T-cell (primary cell): ENCODE data around the gene METAP2. TPM values are rescaled to one million over a fixed set of nuclear protein-coding genes. Genes with fewer than 3 reads are reported as not detected.

Experiments used
- ATAC-seq, 4 experiments: fragments of 200-7000 bp in 3 of 4; fragments of 150-1000 bp in 1 of 4; cut with Tn5 transposase; replicated peaks in 1 of 4; 1 replicate in 3 of 4; 2 replicates in 1 of 4; pipeline ENCODE4 v1.10.0; 2021; ENCODE audit warnings: moderate library complexity in 3 of 4, mild to moderate bottlenecking in 2 of 4, moderate number of reproducible peaks in 1 of 4
- CTCF ChIA-PET, 2 donors: fragments of 300-600 bp; sonication (Branson Sonifier 250); formaldehyde crosslinking; loops; one replicate each; lab custom pipeline; 2022; ENCODE audit warnings: antibody characterized with exemption in 2 of 2; lab: Charles Lee
- POLR2A ChIA-PET, 2 donors: fragments of 300-600 bp; sonication (Branson Sonifier 250); formaldehyde crosslinking; loops; one replicate each; lab custom pipeline; 2022; ENCODE audit warnings: antibody characterized with exemption in 2 of 2; lab: Charles Lee
- DNase-seq, 35 experiments: peaks; one replicate each; pipeline versions ENCODE4 v3.0.0 to v3.0.0-alpha.2; 2013 to 2023
- H3K27ac ChIP-seq: one replicate; pipeline ENCODE4 v1.5.1; 2013; ENCODE audit warnings: low read length
- H3K27me3 ChIP-seq, 2 experiments: replicated peaks in 1 of 2; 1 replicate in 1 of 2; 2 replicates in 1 of 2; pipeline versions ENCODE4 v1.6.1 to v1.7.0; 2013; ENCODE audit warnings: low read length in 1 of 2, mixed read lengths in 1 of 2; ENCODE audit not compliant: control insufficient read depth in 2 of 2, insufficient read depth in 2 of 2; ENCODE audit errors: extremely low read depth in 1 of 2
- H3K36me3 ChIP-seq, 2 donors: 1 replicate in 1 of 2; 2 replicates in 1 of 2; pipeline versions ENCODE4 v1.6.1 to v1.7.0; 2013; ENCODE audit warnings: low read length in 1 of 2; ENCODE audit not compliant: control insufficient read depth in 2 of 2, insufficient read depth in 1 of 2; ENCODE audit errors: extremely low read depth in 1 of 2
- H3K4me1 ChIP-seq, 2 experiments: 1 replicate in 1 of 2; 2 replicates in 1 of 2; pipeline versions ENCODE4 v1.6.1 to v1.7.0; 2013; ENCODE audit warnings: low read length in 2 of 2, mixed read lengths in 1 of 2; ENCODE audit not compliant: insufficient read depth in 2 of 2, control insufficient read depth in 1 of 2; ENCODE audit errors: extremely low read depth in 1 of 2
- H3K4me3 ChIP-seq, 2 donors: 1 replicate in 1 of 2; 2 replicates in 1 of 2; pipeline versions ENCODE4 v1.5.1 to v1.7.0; 2013; ENCODE audit warnings: mild to moderate bottlenecking in 2 of 2, low read length in 1 of 2, moderate library complexity in 1 of 2; ENCODE audit not compliant: control insufficient read depth in 1 of 2; ENCODE audit errors: extremely low read depth in 1 of 2
- H3K9me3 ChIP-seq: 2 replicates; pipeline ENCODE4 v1.7.0; 2013
- H3K27ac Mint-ChIP-seq, 2 donors: one replicate each; pipeline ENCODE4 v1.8.0; 2020 to 2021; ENCODE audit warnings: mild to moderate bottlenecking in 2 of 2, mixed read lengths in 2 of 2
- H3K27me3 Mint-ChIP-seq, 2 donors: one replicate each; pipeline ENCODE4 v1.8.0; 2021 to 2022; ENCODE audit warnings: mixed read lengths in 2 of 2
- H3K36me3 Mint-ChIP-seq: one replicate; pipeline ENCODE4 v1.8.0; 2021; ENCODE audit warnings: mixed read lengths
- H3K4me1 Mint-ChIP-seq, 3 donors: one replicate each; pipeline ENCODE4 v1.8.0; 2020 to 2022; ENCODE audit warnings: mixed read lengths in 3 of 3, mild to moderate bottlenecking in 1 of 3
- H3K4me3 Mint-ChIP-seq, 3 donors: one replicate each; pipeline ENCODE4 v1.8.0; 2020 to 2022; ENCODE audit warnings: mild to moderate bottlenecking in 3 of 3, mixed read lengths in 3 of 3, moderate library complexity in 3 of 3
- H3K9me3 Mint-ChIP-seq, 3 donors: one replicate each; pipeline ENCODE4 v1.8.0; 2020 to 2022; ENCODE audit warnings: mixed read lengths in 3 of 3
- WGBS: methylation state at CpG from one replicate; pipeline ENCODE4 v1.1.5; 2013; ENCODE audit warnings: missing lambda C conversion rate; ENCODE audit not compliant: insufficient coverage; 5-methylcytosine and 5-hydroxymethylcytosine counted together
- total RNA-seq, 35 experiments: library from RNA in 6 of 35; stranded (reverse) in 6 of 35; fragments of 120-200 nt in 1 of 35; gene quantifications; one replicate each; pipeline versions ENCODE4 v1.2.1 to v1.2.4 and lab custom pipeline; 2013 to 2026

The METAP2 gene
- total RNA-seq (10 to 100 TPM; 47.7 to 55.6 (median 51.4) TPM), total RNA-seq (lab: John Stamatoyannopoulos, UW) (60.6 to 293 (median 92.7) reads per million in 29 experiments)
- 43.5 TPM for total RNA-seq (2013)

DNA sequence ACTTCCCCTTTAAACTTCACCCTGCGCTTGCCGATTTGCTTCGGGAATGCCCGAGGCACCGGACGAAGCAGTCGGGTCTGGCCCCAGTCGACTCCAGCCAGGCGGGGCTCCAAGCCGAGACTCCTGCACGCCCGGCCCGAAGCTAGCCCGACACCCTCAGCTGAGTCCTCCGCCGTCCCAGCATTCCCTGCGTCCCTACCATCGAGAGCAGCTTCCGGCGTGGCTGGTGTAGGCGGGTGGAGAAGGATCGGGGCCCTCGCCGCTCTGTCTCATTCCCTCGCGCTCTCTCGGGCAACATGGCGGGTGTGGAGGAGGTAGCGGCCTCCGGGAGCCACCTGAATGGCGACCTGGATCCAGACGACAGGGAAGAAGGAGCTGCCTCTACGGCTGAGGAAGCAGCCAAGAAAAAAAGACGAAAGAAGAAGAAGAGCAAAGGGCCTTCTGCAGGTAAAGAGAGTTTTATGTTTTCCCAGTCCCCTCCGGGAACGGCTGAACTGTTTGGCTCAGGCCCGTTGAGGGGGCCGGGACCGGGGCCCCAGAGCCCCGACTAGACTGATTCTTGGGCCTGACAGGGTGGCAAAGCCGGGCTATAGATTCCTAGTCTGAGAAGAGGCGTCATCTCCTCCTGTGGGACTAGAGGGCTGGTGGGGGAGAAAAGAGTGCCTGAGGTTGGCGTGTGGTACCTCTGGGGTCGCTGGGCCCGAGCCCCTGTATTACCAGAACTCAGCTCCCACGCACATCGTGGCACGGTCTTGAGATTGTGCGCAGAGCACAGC, at the start of gene METAP2:
Gene METAP2 (plus strand): TSS at position 269 of the 776 bp plus-strand sequence. CDS start 28 bp downstream, at position 297.
- Mint-ChIP-seq H3K9me3 (no peaks in the 10 kb centered on the region), H3K4me3 (peak within 1 kb of the TSS; percentile 96 to 100 (median 100)), H3K27ac (peak within 1 kb of the TSS; percentile 99 to 100), H3K27me3 (no peaks in the 10 kb centered on the region), H3K36me3 (peaks cover 20% of the 10 kb centered on the region), H3K4me1 (peaks cover 55 to 62% (median 55%) of the 10 kb centered on the region in 3 donors)
- ATAC-seq (peak; percentile 97 to 99 (median 98)), DNase-seq (peak; percentile 80 to 92 (median 86))
- Histone ChIP-seq H3K27ac (peak within 1 kb of the TSS; percentile 67), H3K9me3 (no peaks in the 10 kb centered on the region), H3K36me3 (peaks cover 3 to 27% of the 10 kb centered on the region in 2 donors), H3K4me3 (peak within 1 kb of the TSS; percentile 67 to 81), H3K27me3 (no peaks in the 10 kb centered on the region), H3K4me1 (peaks cover 15 to 26% of the 10 kb centered on the region in 2 experiments)
- ChIA-PET POLR2A (interaction anchor here (0.6 to 1.0 kb wide), 6 partner anchors 15 to 470 kb away, joined by 3 to 6 read pairs (median 3); no protein-coding TSS in a partner anchor), CTCF (interaction anchor here (0.6 to 2.1 kb wide), 13 partner anchors 13 to 1380 kb away, joined by 3 to 9 read pairs (median 4); partner anchors contain the start of genes NR2C1 (in 2 of the 2), CCDC38 (in 1 of the 2), FGD6 (in 1 of the 2) and VEZT (in 1 of the 2))
- WGBS: 0% methylated on average over 47 of the region's 49 CpGs

DNA sequence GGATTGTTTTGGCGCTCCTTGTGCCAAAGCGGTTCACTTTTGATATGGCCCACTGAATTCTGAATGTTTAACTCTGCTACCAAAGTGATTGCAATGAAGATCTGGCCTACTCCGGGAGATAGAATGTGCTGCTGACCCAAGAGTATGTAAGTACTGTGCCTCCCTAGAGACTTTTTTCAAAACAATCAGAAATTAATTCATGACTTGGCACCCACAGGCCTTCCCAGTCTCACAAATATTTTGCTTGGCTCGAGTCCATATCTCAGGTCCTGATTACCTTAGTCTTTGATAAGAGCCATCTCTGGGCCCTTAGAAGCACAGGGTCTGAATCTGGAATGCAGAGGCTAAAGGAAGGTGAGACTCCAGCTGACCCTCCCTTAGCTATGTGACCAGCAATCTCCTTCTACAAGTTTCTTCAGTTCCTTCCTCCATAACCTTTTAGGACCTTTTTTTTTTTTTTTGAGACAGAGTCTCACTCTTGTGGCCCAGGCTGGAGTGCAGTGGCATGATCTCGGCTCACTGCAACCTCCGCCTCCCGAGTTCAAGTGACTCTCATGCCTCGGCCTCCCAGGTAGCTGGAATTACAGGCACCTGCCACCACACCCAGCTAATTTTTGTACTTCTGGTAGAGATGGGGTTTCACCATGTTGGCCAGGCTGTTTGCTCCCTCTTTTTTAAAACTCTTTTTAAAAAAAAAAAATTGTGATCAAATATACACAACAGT, 49.5 kb upstream of the METAP2 start:
- H3K4me3 Mint-ChIP-seq: no peak overlapping the region
- ChIA-PET CTCF (interaction anchor here in 1 of 2 donors (0.7 kb wide), 1 partner anchor 1881 kb away, joined by 3 read pairs; no protein-coding TSS in a partner anchor), POLR2A (no interaction called here)
- H3K4me1 Mint-ChIP-seq: peaks cover 11 to 19% (median 12%) of the 10 kb centered on the region in 3 donors
- DNase-seq: no peak
- Histone ChIP-seq H3K36me3 (no peaks in the 10 kb centered on the region), H3K27ac (no peak overlapping the region), H3K27me3 (no peaks in the 10 kb centered on the region), H3K4me1 (peaks cover 0 to 4% of the 10 kb centered on the region in 2 experiments), H3K9me3 (no peaks in the 10 kb centered on the region), H3K4me3 (no peak overlapping the region)
- no peaks in the 10 kb centered on the region for H3K9me3 Mint-ChIP-seq
- no peaks in the 10 kb centered on the region for H3K36me3 Mint-ChIP-seq
- no peak for ATAC-seq
- no peak overlapping the region for H3K27ac Mint-ChIP-seq
- H3K27me3 Mint-ChIP-seq: peaks cover 0 to 2% of the 10 kb centered on the region in 2 donors
- 76% methylated on average over 4 of the region's 8 CpGs for WGBS

DNA sequence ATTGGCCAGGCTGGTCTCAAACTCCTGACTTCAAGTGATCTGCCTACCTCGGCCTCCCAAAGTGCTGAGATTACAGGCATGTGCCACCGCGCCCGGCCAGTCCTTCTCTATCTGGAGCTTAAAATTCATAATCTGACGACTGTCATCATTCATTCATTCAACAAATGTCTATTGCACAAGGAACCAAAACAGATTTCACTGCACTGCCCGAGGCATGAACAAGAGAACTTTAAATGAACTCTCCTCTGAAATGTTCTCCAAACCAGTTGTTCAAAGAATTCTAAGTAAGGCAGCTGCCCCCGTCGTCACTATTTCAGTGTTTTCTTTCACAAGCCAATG, 44.8 kb upstream of the METAP2 start:
- Histone ChIP-seq H3K4me1 (peaks cover 0 to 4% of the 10 kb centered on the region in 2 experiments), H3K27me3 (peaks cover 0 to 3% of the 10 kb centered on the region in 2 experiments), H3K27ac (no peak overlapping the region), H3K36me3 (no peaks in the 10 kb centered on the region), H3K9me3 (no peaks in the 10 kb centered on the region), H3K4me3 (no peak overlapping the region)
- ATAC-seq (no peak), DNase-seq (no peak)
- Mint-ChIP-seq H3K27me3 (peaks cover 0 to 9% of the 10 kb centered on the region in 2 donors), H3K27ac (peak overlapping the region in 1 of 2 donors; percentile 62), H3K4me1 (peaks cover 11 to 19% (median 12%) of the 10 kb centered on the region in 3 donors), H3K4me3 (peak overlapping the region in 1 of 3 donors; percentile 39), H3K9me3 (no peaks in the 10 kb centered on the region), H3K36me3 (no peaks in the 10 kb centered on the region)
- ChIA-PET CTCF (no interaction called here), POLR2A (no interaction called here)
- WGBS: 86% methylated on average over 5 of the region's 8 CpGs

DNA sequence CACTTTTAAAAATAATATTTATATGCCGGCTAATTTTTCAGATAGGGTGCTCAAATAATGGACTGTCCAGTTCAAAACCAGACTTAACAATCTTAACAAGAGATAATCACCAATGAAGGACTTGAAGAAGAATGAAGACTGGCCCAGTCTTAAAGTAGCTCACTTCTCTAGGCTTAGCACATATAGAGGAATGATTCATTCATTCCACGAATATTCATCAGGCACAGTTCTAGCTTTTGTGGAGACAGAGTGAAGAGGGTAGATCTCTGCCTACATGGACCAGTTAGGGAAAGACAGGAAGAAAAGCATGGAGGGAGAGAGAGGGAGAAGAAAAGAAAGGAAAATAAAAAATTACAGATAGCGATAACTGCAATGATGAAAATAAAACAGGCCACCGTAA, 42.8 kb upstream of the METAP2 start:
- 100% methylated on average over 1 of the region's 4 CpGs for WGBS
- Histone ChIP-seq H3K9me3 (no peaks in the 10 kb centered on the region), H3K4me1 (peaks cover 0 to 4% of the 10 kb centered on the region in 2 experiments), H3K4me3 (no peak overlapping the region), H3K27me3 (peaks cover 0 to 3% of the 10 kb centered on the region in 2 experiments), H3K27ac (no peak overlapping the region), H3K36me3 (no peaks in the 10 kb centered on the region)
- no peak for ATAC-seq
- Mint-ChIP-seq H3K27ac (no peak overlapping the region), H3K27me3 (peaks cover 0 to 9% of the 10 kb centered on the region in 2 donors), H3K36me3 (no peaks in the 10 kb centered on the region), H3K4me3 (no peak overlapping the region), H3K4me1 (peaks cover 11 to 19% (median 12%) of the 10 kb centered on the region in 3 donors), H3K9me3 (no peaks in the 10 kb centered on the region)
- POLR2A ChIA-PET: no interaction called here
- DNase-seq: no peak
- CTCF ChIA-PET: no interaction called here

DNA sequence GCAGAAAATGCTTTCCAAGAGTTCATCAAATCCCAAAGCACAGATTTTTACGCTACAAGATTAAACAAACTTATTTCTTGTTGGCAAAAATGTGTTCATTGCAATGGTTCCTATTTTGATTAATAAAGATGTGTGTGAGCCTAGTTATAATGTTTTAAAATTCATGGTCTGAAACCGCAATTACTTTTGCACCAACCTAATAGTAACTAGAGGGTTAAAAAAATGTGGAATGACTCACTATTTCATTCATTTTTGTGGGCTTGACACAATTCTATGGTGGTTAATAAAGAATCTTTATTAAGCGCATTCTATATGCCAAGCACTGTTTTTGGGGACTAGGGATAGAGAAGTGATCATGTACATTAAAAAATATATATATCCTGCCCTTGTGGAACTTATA, 38.6 kb upstream of the METAP2 start:
- no peaks in the 10 kb centered on the region for H3K36me3 Mint-ChIP-seq
- whole genome bisulfite sequencing: no CpG with 5 or more reads among the region's 3 CpGs
- H3K4me1 Mint-ChIP-seq: no peaks in the 10 kb centered on the region
- POLR2A ChIA-PET: no interaction called here
- no peaks in the 10 kb centered on the region for H3K4me1 ChIP-seq
- no peak overlapping the region for H3K27ac Mint-ChIP-seq
- no peaks in the 10 kb centered on the region for H3K9me3 ChIP-seq
- ATAC-seq (no peak), DNase-seq (no peak)
- no peak overlapping the region for H3K4me3 ChIP-seq
- H3K27ac ChIP-seq: no peak overlapping the region
- CTCF ChIA-PET: no interaction called here
- no peaks in the 10 kb centered on the region for H3K9me3 Mint-ChIP-seq
- H3K27me3 Mint-ChIP-seq: peaks cover 0 to 9% of the 10 kb centered on the region in 2 donors
- peaks cover 0 to 5% of the 10 kb centered on the region in 2 experiments for H3K27me3 ChIP-seq
- no peak overlapping the region for H3K4me3 Mint-ChIP-seq
- H3K36me3 ChIP-seq: no peaks in the 10 kb centered on the region

DNA sequence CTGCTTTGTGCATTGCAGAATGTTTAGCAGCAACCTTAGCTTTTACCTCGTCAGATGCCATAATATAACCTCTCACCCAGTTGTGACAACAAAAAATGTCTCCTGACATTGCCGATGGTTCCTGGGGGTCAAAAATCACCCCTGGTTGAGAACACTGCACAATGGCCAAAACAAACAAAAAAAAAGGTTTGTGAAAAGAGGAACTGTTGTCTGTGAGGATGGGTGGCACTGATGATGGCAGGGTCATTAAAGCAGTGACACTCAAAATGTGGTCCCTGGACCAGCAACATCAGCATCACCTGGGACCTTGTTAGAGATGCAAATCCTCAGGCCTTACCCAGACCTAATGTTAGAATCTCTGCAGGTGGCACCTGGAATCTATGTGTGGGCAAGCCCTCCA, 36.4 kb upstream of the METAP2 start:
- Histone ChIP-seq H3K9me3 (no peaks in the 10 kb centered on the region), H3K36me3 (no peaks in the 10 kb centered on the region), H3K4me1 (no peaks in the 10 kb centered on the region), H3K27me3 (peaks cover 0 to 4% of the 10 kb centered on the region in 2 experiments), H3K4me3 (no peak overlapping the region), H3K27ac (no peak overlapping the region)
- Mint-ChIP-seq H3K4me3 (no peak overlapping the region), H3K27ac (no peak overlapping the region), H3K4me1 (no peaks in the 10 kb centered on the region), H3K9me3 (no peaks in the 10 kb centered on the region), H3K27me3 (no peaks in the 10 kb centered on the region), H3K36me3 (no peaks in the 10 kb centered on the region)
- ATAC-seq (no peak), DNase-seq (no peak)
- no CpG with 5 or more reads among the region's 2 CpGs for WGBS
- CTCF ChIA-PET: no interaction called here
- POLR2A ChIA-PET: interaction anchor here in 1 of 2 donors (0.6 kb wide), 1 partner anchor 356 kb away, joined by 3 read pairs; no protein-coding TSS in a partner anchor
